G401 (cell line): ENCODE results near the gene PRODH2. TPM values are rescaled to one million over a fixed set of nuclear protein-coding genes. Genes with fewer than 3 reads are reported as not detected.

ENCODE experiments used
- DNase-seq: peaks from one replicate; pipeline ENCODE4 v3.0.0-alpha.2; 2015; ENCODE audit warnings: low spot score
- in situ Hi-C: cut with HindIII; loops from 2 replicates; pipeline ENCODE4 v1.10.0; 2016; ENCODE audit warnings: low sequenced_read_pairs, mixed read lengths
- total RNA-seq: library from RNA; depleted of rRNA; stranded (reverse); fragments of >200 nt; shearing (Covaris generic); gene quantifications from 2 replicates; pipeline ENCODE4 v1.2.3, GENCODE V29; 2014; rRNA removed

The PRODH2 gene
- total RNA-seq, 1 experiment from 2014 or later: not detected

DNA sequence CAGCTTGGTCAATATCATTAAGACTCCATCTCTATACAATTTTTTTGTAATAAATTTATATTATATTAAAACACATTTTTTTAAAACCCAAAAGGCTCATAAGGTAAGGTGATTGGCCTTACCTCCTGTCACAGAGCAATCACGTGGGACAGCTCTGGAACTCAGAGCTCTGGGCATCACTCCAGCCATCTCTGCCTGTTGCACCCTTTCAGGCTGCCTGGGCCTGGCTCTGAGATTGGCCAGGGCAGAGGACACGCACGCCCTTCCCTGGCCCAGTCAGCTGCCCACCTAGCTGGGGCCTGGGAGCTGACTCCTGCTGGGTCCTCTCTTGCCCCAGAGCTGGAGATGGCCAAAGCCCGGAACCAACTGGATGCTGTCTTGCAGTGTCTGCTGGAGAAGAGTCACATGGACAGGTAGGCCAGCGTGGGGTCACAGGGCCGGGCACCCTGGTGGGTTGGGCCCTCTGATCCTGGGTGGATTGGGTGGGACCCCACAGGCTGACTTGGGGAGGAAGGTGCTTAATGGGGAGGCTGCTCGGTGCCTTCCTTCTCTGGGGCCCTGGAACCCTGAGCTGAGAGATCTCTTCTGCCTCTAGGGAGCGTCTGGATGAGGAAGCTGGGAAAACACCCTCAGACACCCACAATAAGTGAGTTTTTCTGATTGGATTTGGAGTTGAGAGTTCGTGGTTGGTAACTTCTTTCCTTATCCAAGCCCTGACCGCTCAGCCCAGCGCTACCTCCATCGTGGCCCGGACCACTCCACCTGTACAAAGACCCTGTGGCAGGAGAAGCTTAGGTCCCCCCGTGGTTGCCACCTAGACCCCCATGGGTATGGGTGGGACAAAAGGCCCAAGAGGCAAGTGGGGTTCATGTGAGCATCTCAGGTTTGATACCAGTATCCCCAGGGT, 60.6 kb downstream of the PRODH2 start:
- in situ Hi-C loops: no loop called here
- DNase-seq: no peak

DNA sequence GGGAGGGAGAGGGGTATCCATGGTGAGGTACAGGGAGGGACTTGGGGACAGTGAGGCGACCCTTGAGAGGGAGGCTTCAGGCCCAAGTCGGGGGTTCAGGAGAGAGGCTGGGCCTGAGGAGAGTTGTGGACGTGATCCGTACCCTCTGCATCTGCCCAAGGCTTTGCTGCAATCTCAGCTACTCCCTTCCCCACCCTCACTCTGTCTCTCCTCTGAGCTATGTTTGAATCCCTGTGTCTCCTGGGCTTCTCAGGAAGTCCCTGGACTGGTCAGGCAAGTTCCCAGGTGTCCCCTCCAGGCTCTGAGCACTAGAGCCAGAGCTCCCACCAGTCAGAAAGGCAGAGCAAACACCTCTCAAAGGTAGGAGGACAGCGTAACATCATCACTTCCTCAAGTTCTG, 62.5 kb downstream of the PRODH2 start:
- DNase-seq: no peak
- in situ Hi-C loops: no loop called here

Other genes with a start within 250 kb of the PRODH2 start
- not detected in 2 replicates for gene ATP4A, start 249.2 kb downstream of the PRODH2 start, total RNA-seq
- not detected in 2 replicates for gene PMIS2, start 226.7 kb downstream of the PRODH2 start, total RNA-seq
- 21.5 and 32.4 TPM in 2 replicates for gene HAUS5, start 200.1 kb downstream of the PRODH2 start, total RNA-seq
- 108 and 119 TPM in 2 replicates for gene RBM42, start 183.8 kb downstream of the PRODH2 start, total RNA-seq
- not detected in 2 replicates for gene ETV2, start 171.1 kb downstream of the PRODH2 start, total RNA-seq
- gene COX6B1, start 164.5 kb downstream of the PRODH2 start, total RNA-seq: 284 and 429 TPM in 2 replicates
- 0.62 TPM in 1 of 2 replicates, not detected in the other for gene UPK1A, start 146.3 kb downstream of the PRODH2 start, total RNA-seq
- gene ZBTB32, start 108.3 kb downstream of the PRODH2 start, total RNA-seq: 0.17 TPM in 1 of 2 replicates, not detected in the other
- 2.5 and 4.6 TPM in 2 replicates for gene KMT2B, start 94.8 kb downstream of the PRODH2 start, total RNA-seq
- 4.0 and 9.3 TPM in 2 replicates for gene IGFLR1, start 70.4 kb downstream of the PRODH2 start, total RNA-seq
- 6.3 and 44.4 TPM in 2 replicates for gene U2AF1L4, start 67.4 kb downstream of the PRODH2 start, total RNA-seq
- 63.1 and 65.0 TPM in 2 replicates for gene PSENEN, start 67.2 kb downstream of the PRODH2 start, total RNA-seq
- 0.80 and 9.2 TPM in 2 replicates for gene LIN37, start 64.3 kb downstream of the PRODH2 start, total RNA-seq
- gene HSPB6, start 55.8 kb downstream of the PRODH2 start, total RNA-seq: not detected in 2 replicates
- 7.9 and 11.9 TPM in 2 replicates for gene PROSER3, start 54.7 kb downstream of the PRODH2 start, total RNA-seq
- gene ARHGAP33, start 37.3 kb downstream of the PRODH2 start, total RNA-seq: 1.7 and 4.6 TPM in 2 replicates
- gene NPHS1, start 39.7 kb upstream of the PRODH2 start, total RNA-seq: 0.18 TPM in 1 of 2 replicates, not detected in the other
- gene KIRREL2, start 44.1 kb upstream of the PRODH2 start, total RNA-seq: 3.0 and 5.2 TPM in 2 replicates
- gene APLP1, start 55.7 kb upstream of the PRODH2 start, total RNA-seq: 121 and 133 TPM in 2 replicates
- 4.1 and 8.4 TPM in 2 replicates for gene NFKBID, start 87.7 kb upstream of the PRODH2 start, total RNA-seq
- gene HCST, start 89.7 kb upstream of the PRODH2 start, total RNA-seq: not detected in 2 replicates
- gene TYROBP, start 95.5 kb upstream of the PRODH2 start, total RNA-seq: 7.3 TPM in 1 of 2 replicates, not detected in the other
- 6.2 and 15.8 TPM in 2 replicates for gene LRFN3, start 123.5 kb upstream of the PRODH2 start, total RNA-seq
- 41.7 and 46.9 TPM in 2 replicates for gene SDHAF1, start 182.3 kb upstream of the PRODH2 start, total RNA-seq
- gene SYNE4, start 196.0 kb upstream of the PRODH2 start, total RNA-seq: 0.37 and 1.1 TPM in 2 replicates
- gene ALKBH6, start 201.4 kb upstream of the PRODH2 start, total RNA-seq: 28.2 and 39.3 TPM in 2 replicates
- gene CLIP3, start 220.0 kb upstream of the PRODH2 start, total RNA-seq: 0.37 TPM in 1 of 2 replicates, not detected in the other
- gene THAP8, start 241.4 kb upstream of the PRODH2 start, total RNA-seq: 0.37 and 5.2 TPM in 2 replicates
- gene WDR62, start 242.1 kb upstream of the PRODH2 start, total RNA-seq: 9.7 and 12.9 TPM in 2 replicates